Skeletal muscle cell (primary cell): ENCODE results near the gene NKX3-2.

Source experiments
- DNase-seq: peaks from one replicate; pipeline ENCODE4 v3.0.0-alpha.2; 2010; ENCODE audit warnings: low read depth
- H3K4me3 ChIP-seq: 2 replicates; pipeline ENCODE4 v1.5.1; 2011; ENCODE audit warnings: low read depth, mild to moderate bottlenecking, control low read depth, low read length, moderate library complexity

NKX3-2 gene

DNA sequence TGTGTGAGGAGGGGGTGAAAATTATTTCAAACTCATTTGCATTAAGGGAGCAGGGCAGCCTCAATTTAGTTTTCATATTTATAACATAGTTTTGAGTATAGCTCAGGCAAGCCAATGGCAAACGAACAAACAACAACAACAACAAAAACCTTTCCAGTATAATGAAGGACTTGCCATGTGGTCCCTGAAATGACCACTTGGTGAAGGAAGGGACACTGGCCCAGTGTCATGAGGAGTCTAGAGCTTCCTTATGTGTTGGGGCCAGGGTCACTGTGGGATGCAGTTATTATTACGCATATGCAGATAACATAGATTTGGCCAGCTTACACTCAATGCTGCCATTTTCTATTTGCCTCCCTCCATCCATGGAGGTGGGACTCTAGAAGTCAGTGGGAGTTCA lies 23.3 kb downstream of the NKX3-2 start:
- no peak overlapping the region for H3K4me3 ChIP-seq
- DNase-seq = no peak

DNA sequence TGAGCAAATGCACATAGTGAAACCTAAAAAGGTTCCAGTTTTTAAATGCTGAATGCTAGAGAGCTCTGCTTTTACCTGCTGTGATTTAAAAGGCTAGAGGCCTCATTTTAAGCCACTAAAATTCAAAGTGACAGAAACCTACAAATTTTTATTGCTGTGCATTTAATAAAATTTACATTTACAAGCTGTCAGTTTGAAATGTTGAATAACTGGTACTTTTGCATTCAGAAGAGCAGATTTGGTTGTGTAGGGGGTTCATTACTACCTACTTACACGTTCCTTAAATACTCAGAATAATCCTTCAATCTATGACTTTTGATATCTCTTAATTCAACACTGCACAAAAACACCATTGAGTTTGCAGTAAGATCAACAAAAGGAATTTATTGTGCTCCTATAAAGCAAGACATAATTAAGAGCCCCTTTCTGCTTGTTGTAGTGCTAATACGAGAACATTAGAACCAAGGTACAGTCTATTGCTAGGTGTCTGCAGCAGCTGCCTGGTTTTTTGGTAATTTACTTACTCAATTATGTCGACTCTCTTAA lies 27.9 kb downstream of the NKX3-2 start:
- no peak overlapping the region for H3K4me3 ChIP-seq
- no peak for DNase-seq

DNA sequence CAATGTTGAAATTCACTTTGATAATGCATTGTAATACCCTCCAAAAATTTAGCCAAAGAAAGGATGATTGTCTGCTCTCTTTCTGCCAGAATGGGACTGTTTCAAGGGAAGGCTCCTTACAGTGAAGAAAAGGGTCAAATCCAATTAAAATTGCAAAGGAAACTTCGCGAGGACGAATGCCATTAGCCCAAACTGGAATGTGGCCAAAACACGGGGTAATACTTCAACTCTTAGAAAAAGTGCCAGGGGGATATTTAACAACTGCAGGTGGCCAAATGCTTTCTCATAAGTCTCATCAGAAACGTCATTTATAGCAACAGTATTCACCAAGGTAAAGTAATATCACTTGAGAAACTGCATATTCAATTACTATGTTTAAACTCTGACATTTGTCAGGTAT lies 29.0 kb downstream of the NKX3-2 start:
- H3K4me3 ChIP-seq = no peak overlapping the region
- no peak for DNase-seq

DNA sequence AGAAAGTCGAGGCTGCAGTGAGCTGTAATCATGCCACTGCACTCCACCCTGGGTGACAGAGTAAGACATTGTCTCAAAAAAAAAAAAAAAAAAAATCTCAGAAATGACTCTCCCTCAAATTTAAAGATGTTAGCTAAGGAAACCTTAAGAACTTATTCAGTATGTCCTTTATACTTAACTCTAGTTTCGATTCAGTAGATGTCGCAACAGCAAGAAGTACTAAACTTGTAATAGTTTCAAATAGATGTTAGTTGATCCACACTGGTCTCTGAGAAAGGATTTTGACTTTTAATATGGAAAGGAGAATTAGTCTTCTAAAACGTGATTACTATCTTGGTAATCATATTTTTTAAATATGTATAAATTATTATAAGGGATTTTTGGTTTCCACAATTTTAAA lies 29.6 kb downstream of the NKX3-2 start:
- H3K4me3 ChIP-seq = no peak overlapping the region
- no peak for DNase-seq

DNA sequence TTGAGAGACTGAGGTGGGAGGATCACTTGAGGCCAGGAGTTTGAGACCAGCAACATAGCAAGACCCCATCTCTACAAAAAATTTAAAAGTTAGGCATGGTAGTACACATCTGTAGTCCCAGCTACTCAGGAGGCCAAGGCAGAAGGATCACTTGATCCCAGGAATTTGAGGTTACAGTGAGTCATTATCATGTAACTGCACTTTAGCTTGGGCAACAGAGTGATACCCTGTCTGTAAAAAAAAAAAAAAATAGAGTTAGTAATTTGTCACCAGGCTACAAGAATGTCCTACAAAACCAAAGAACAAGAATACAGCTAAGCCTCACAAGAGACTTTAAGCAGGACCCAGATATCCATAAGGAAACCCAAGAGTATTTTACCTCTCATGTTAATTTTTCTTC lies 33.2 kb downstream of the NKX3-2 start:
- DNase-seq = no peak
- H3K4me3 ChIP-seq = no peak overlapping the region

DNA sequence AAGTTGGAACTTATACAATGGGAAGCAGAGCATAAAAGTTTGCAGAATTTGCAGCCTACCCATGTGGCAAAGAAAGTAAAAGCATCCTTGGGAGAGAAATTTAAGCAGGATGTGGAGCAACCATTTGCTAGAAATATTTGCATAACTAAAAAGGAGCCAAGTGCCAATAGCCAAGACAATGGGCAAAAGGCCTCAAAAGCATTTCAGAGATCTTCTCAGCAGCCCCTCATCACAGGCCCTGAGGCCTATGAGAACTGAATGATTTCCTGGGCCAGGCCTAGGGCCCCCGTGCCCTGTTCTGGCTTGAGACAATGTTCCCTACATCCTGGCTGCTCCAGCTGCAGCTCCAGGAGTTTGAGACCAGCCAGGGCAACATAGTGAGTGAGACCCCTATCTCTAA lies 34.9 kb downstream of the NKX3-2 start:
- H3K4me3 ChIP-seq = no peak overlapping the region
- no peak for DNase-seq

DNA sequence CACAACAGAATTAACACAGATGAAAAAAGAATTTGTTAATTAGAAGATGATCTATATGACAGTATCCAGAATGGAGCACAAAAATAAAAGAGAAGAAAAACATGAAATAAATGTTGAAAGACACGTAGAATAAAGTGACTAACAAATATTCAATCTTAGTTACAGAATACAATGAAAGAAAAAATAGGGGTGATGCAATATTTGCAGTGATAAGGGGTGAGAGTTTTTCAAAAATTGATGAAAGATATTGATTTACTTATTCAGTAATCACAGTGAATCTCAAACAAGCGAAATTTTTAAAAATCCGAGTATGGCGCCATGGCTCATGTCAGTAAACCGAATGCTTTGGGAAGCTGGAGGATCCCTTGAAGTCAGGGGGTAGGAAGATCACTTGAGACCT lies 39.9 kb downstream of the NKX3-2 start:
- no peak overlapping the region for H3K4me3 ChIP-seq
- DNase-seq = no peak

DNA sequence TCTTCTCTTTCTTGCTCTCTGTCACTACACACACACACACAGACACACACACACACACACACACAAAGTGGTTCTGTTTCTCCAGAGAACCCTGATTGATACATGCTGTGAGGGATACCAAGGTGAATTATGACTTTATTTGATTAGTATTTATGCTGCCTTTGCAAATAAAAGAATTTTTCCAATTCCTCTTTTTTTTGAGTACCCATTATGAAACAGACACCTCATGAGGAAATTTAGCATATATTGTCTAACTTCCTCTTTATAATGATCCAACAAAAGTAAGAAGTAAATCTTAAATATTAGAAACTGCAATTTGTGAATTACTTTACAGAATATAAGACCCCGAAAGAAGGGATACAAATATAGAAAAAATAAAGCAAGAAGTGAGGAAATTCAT lies 45.8 kb downstream of the NKX3-2 start:
- H3K4me3 ChIP-seq = no peak overlapping the region
- DNase-seq = no peak

DNA sequence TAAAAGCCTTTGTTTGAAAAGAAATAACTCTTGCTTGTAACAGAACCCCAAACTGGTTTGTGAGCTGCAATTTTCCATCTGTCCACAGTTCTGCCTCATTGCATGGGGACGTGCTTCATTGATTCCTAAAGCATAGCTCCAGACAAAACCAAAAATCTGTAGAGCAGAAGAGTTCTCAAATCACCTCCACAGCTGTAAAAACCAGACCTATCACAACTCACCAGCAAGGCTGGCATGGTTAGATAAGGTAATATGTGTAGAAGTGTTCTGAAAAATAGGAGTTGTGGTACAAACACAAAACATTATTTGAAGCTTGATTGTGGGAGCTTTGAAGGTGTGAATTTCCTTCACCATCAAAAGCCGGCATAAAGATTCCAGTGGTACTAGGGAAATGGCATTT lies 47.7 kb downstream of the NKX3-2 start:
- no peak for DNase-seq
- H3K4me3 ChIP-seq = no peak overlapping the region

DNA sequence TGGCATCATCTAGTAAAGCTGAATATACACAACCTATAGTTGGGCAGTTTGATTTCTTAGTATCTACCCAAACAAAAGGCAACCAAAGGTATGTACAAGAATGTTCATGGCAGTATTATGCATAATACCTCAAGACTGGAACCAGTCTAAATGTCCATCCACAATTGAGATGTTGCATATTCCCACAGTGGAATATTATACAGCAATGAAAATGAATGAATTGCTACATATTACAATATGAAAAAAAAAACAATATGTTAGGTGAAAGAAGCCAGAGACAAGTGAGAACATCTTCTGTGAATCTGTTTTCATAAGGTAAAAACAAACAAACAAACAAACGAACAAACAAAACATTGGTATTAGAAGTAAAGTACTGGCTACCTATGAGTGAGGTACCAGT lies 48.6 kb downstream of the NKX3-2 start:
- DNase-seq = no peak
- H3K4me3 ChIP-seq = no peak overlapping the region

DNA sequence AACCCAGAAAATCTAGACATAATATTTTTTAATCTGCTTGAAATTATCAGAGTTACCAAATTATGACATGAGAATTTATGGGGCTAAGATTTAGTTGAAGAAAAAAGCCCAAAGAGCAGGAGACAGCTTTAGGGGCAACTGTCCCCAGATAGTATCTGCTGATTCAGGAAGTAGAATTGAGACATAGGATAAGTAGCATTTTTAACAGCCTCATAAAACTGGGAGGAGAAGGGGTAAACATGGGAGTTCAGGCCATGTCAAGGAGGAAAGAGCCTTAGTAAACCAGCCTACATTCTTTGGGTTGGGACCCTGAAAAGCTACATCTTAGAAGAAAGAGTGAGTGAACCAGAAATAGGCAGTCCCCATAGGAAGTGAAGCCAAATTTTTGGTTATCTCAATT lies 50.5 kb downstream of the NKX3-2 start:
- no peak overlapping the region for H3K4me3 ChIP-seq
- no peak for DNase-seq

DNA sequence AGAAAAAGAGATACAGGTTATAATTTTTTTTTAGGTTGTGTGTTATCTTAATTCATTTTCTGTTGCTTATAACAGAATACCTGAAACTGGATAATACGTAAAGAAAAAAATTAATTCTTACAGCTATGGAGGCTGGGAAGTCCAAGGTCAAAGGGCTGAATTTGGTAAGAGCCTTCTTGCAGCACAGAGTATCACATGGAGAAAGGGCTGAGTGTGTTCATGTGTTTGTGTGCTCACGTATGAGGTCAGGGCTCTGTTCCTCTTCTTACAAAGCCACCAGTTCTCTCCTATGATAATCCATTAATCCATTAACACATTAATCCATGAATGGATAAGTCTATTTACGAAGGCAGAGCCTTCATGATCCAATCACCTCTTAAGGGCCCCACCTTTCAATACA lies 51.6 kb downstream of the NKX3-2 start:
- H3K4me3 ChIP-seq = no peak overlapping the region
- no peak for DNase-seq
